ENCODE measurements around the gene PLRG1. TPM values are rescaled to one million over a fixed set of nuclear protein-coding genes. Genes with fewer than 3 reads are reported as not detected.
"Not testable (repeated sequence)": the region's sequence is repeated elsewhere in the genome, so short reads cannot be mapped to it uniquely, and the experiment has no call there.

PLRG1 gene
- total RNA-seq: 55.7 and 62.0 TPM in 2 replicates
- 40.9 TPM for polyA plus RNA-seq (2012)

DNA sequence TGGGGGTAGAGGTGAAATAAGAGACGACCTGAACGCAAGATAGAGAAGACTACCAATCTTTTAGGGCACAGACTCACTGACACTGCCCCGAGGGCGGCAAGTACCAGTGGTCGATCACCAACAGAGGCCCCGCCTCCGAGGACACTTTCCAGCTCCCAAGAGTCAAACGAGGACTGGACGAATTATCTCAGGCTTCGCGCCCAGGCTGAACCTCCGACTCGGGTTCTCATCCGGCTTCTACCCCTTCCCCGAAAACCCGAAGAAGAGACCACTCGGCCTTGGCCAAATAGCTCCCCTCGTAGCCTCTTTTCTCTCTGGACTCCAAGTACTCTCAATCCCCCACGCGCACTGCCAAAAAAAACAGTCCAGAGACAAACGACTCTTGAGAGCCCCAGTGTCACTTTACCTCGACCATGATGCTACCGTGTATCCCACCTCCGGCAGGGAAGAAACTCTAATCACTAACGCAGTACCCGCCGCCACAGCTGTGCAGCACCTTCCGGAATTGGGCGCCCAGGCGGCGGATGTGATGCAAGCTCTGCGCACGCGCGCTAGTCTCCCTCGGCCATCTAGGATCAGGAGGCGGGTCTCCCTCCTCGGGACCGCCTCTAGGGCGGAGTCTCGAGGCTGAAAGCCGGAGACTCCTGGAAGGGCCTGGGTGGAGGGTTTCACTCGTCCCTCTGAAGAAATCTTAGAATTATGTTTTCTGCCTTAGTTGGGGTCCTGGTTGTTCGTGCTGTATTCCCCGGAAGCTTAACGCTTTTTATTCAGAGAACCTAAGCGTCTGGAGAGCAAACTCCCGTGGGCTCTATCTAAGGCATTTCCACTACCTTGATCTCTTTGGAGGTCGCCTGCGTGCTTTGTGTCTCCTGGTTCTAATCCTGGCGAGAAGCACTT is at the start of gene PLRG1:
TSS of gene PLRG1 (minus strand) at position 507 of the 897 bp plus-strand sequence. CDS start at position 415, 92 bp downstream.
- DNase-seq (ENCODE audit: low read depth): peak; percentile 98

DNA sequence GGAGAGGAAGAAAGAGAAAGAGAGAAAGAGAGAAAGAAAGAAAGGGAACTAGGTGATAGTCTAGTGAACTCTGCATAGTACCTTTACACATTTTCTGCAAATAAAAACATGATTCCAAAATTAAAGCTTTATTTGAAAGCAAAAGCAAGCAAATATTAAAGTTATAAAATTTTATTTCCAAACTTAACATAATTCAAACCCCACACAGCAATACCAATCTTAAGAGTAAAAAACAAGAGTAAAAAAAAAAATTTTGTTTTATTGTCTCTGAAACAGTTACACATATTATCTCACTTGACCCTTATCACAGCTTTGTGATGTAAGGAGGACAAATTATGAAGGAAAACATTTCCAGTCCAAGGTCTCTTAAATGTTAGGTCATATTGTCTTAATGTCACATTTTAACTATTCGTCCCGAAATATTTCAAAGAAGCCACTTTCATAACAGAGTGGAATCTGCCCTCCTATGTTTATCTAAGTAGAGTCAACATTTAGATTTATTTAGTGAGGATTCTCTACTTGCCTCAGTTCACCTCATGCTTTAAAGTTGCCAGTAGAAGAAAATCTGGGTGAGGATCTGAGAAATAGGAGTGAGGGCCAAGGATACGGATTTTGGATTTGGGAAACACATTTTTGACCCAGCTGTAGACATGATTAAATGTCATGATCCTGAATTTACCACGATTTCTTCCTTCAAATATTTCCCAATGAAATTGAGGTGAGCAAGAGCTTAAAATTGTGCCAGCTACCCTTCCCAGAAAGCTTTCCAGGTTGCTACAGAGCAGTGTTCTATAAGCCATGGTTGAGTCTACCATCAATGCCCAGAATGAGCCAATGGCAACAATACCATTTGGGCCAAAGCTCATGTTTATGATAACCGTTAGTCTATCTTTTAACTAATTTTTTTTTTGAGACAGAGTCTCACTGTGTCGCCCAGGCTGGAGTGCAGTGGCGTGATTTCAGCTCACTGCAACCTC is 47.9 kb upstream of the PLRG1 start:
- no peak for DNase-seq (ENCODE audit: low read depth)

DNA sequence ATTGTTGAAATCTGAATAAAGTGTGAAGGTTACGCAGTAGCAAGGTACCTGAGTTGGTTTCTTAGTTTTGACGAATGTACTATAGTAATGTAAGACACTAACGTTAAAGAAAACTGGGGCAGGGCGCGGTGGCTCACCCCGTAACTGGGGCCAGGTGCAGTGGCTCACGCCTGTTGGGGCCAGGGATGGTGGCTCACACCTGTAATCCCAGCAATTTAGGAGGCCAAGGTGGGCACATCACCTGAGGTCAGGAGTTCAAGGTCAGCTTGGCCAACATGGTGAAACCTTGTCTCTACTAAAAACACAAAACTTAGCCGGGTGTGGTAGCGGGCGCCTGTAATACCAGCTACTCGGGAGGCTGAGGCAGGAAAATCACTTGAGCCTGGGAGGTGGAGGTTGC is 47.1 kb upstream of the PLRG1 start:
- DNase-seq (ENCODE audit: low read depth): not testable (repeated sequence)

DNA sequence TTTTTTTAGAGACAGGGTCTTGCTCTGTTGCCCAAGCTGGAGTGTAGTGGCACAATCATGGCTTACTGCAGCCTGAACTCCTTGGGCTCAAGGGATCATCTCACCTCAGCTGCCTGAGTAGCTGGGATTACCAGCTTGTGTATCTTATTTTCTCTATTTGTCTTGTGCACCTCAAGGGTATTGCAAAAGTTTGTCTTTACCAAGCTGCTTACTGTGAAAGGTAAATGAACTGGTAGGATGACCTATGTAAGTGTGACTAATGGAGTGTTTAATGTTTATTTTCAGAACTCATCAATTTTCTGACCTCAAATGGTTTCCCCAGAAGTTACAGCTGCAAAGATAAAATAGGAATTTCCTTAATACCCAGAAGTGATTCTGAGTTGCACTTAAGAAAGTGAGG is 45.6 kb upstream of the PLRG1 start:
- DNase-seq (ENCODE audit: low read depth): no peak

DNA sequence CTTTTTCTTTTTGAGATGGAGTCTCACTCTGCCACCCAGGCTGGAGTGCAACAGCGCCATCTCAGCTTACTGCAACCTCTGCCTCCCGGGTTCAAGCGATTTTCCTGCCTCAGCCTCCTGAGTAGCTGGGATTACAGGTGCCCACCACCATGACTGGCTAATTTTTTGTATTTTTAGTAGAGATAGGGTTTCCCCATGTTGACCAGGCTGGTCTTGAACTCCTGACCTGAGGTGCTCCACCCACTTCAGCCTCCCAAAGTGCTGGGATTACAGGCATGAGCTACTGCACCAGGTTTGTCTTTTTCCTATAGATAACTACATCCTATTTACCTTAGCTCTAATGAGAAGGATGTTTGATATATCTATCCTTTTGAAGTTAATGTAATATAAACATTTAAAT is 44.1 kb upstream of the PLRG1 start:
- not testable (repeated sequence) for DNase-seq (ENCODE audit: low read depth)

DNA sequence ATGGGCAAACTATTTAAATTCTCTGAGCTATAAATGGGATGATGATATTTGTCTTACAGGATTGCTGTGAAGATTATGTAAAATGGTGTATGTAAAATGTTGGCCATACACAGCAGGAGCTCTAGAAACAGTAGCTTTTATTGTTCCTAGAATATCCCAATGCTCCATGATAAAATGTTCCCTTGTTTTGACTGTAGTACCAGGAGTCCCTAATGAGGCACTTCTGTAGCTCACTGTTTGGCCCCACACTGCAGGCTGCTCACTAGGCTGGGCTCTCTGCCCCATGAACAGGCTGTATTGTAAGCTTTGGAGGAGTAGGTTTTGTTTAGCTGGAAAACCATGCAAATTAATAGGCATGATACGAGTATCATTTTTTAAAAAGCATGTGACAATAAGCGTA is 43.7 kb upstream of the PLRG1 start:
- no peak for DNase-seq (ENCODE audit: low read depth)

DNA sequence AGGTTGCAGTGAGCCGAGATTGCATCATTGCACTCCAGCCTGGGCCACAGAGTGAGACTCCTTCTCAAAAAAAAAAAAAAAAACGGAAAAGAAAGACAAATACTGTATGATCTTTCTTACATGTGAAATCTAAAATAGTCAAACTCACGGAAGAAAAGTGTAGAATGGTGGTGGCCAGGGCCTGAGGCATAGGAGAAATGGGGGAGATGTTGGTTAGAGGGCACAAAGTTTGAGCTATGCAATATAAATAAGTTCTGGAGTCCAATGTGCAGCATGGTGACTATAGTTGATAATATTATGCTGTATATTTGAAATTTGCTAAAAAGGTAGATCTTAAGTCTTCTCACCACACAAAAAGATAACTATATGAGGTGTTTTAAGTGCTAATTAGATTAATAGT is 41.7 kb upstream of the PLRG1 start:
- no peak for DNase-seq (ENCODE audit: low read depth)

DNA sequence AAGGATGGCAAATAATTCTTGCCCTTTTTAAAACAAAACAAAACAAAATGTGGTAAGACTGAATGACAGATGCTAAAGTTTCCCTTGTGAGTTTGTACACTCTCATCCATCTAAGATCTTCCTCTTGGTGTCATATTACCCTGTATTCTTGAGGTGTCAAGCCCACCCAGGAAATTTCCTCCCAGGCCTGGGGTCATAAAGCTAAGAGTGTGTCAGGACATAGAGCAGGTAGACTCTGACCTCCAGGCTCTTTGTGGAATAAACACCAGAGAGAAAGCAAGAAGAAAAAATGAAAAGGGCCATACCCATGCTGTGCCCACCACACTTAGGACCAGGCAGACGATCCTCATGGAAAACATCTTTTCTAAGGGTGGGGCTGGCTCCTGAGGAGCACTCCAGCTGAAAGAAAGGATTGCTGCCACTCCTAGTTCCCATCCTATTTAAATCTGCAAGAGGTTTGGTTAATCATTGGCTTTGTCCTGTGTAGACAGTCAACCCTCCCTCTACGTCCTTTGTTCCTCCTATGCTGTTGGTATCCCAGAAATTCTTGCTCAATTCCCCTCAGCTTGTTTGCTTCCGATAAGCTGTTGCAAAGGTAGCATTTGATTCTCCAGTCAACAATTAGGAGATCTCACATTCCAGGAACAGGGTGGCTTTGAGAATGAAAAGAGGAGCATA is 40.3 kb upstream of the PLRG1 start, which contains the start of gene FGA:
TSS of gene FGA (minus strand) at position 414 of the 678 bp plus-strand sequence. CDS start at position 359, 55 bp downstream.
- DNase-seq (ENCODE audit: low read depth): no peak

DNA sequence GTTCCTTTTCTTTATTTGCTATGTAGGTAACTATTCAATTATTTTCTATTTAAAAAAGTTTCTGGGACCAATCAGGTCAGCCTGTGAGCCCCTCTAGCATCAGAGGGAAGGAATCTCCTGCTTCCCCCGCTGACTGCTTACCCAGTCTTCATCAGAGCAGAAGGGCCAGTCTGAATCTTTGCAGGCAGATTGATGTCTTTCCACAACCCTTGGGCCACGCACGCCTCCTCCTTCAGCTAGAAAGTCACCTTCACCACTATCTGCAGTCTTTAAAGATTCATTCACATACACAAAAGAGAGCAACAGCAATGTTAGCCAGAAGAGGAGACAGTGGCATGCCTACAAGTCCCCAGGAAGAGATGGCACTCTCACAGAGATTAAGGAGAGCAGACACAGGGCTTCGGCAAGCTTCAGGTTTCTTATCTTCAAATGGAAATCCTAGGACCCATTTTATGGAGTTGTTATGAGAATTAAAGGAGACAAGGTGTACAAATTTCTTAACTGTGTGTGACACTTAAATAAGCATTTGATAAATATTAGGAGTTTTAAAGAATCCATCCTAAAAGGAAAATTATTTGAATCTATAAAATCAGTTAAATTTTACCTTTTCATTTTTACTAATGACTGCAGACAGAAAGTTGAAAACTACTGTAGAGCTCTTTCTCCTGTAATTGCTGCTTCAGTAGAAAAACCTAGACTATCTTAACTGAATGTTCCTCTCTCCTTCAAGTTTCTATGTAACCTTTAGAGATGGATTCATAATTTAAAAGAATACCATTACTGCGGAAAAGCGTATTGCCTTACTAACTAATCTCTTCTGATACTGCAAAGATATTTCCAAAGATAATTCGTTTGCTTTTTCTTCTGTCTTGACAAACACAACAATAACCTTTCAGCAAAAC is 39.3 kb upstream of the PLRG1 start:
- no peak for DNase-seq (ENCODE audit: low read depth)

DNA sequence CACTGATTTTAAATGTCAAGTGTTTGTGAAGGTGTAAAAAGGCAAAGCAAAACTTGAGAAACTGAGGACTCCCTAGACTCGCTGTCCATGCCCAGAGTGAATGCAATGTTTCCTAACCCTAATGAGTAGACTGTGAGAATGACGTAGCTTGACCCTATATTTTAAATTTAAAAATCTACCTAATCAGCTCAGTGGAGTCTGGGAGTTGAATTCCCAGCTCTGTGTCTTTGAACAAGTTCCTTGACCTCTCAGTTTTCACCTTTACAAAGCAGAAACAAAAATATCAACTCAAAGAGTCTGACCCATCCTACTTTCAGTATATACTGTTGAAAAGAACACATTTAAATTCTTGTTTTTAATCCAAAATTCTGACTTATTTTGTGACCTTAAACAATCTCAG is 38.0 kb upstream of the PLRG1 start:
- DNase-seq (ENCODE audit: low read depth): no peak

DNA sequence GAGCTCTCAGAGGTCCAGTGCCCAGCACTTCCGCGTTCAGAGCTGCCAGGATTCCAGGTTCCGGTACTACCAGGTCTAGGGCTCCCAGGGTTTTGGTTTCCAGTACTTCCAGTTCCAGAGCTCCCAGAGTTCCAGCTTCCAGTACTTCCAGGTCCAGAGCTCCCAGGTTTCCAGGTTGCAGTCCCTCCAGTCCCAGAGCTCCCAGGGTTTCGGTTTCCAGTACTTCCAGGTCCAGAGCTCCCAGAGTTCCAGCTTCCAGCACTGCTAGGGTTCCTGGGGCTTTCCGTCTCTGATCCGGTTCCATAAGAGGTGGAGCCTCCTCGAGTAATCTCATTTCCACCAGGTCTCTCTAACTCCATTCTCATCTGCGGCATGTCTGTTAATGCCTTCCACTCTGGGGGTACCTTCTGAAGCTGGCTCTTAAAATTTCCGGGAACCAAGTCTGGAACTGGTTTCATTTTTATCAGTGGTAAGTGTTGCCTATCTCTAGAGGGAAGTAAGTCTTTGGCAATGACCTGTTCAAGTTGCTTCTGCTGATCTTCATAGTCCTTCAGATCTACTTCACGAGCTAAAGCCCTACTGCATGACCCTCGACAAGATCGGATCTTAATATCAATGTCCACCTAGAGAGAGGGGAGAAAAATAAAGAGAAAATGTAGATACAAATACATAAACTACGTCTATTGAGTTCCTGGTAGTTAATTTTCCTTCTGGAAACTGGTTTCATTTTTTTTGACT is 36.3 kb upstream of the PLRG1 start:
- no peak for DNase-seq (ENCODE audit: low read depth)

DNA sequence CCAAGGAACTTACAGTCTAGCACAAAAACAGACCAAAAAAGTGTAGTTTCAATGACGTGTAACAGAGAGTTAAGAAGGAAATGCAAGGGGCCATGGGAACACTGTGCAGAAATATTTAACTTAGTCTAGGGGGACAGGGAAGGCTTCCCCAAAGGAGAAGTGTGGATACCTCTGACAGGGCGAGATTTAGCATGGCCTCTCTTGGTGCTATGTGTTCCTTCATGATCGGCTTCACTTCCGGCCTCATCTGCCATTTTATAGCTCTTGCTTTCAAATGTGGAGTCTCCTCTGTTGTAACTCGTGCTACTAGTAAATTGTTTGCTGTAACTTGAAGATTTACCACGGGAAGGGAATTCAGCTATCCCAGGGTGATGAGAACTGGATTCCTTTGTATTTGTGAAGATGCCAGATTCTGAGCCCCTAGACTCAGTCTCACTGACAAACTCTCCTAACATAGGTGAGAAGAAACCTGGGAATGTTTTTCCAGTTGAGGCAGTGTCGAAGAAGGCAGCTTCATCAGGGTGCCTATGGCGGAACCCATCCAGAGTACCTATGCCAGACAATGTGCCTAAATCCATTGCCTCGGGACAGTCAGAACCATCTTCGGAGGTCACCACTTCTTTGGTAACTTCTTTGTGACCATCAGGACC is 35.3 kb upstream of the PLRG1 start:
- no peak for DNase-seq (ENCODE audit: low read depth)

DNA sequence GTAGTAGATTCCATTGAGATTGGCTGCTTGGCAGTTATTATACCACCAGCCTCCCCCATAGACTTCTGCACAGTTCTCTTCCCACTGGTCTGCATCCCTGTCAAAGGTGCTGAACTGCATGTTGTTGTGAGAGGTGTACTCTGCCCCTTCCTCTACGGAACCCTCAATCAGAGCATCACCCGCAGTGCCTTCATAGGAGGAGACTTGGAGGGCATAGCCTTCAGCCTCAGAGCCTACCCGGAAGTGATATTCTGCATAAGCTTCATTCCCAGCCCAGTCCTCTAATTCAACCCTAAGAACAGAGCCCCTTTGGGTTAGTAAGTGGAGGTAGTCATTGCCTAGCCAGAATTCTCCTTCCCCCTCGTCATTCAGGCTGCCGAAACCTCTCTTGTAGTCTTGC is 34.1 kb upstream of the PLRG1 start:
- no peak for DNase-seq (ENCODE audit: low read depth)

DNA sequence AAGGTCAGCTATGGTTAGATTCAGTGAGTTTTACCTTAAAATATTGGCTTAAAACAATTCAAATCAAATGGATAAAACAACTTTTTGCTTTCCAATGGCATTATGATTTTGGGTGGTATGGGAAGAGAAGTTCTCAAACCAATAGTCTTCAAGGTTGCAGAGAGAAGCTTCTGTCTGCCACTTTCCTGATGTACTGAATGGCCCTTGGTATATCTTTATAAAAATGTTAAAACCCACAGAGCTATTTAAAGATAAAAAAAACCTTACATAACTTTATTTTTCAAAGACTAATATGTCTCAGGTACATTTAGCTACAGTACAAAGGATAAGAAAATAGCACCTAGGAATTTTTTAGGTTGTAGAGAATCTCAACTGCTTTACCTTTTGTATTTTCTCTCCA is 33.5 kb upstream of the PLRG1 start:
- DNase-seq (ENCODE audit: low read depth): no peak

DNA sequence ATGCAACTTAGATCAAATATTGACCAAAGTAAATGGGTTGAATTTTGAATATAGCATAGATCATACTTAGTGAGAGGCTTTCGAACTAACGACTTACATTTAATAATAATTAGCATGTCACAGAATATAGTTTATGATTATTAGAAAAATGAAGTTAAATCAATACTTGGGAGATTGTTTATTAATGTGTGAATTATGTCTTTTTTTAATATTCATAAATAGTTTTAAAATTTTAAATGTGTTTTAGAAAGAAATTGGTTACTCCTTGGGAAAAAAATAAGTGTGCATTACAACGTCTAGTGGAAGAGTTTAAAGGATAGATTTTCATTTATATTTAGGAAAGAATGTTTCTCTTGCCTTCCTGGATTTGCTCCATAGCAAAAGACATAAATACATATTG is 33.0 kb upstream of the PLRG1 start:
- DNase-seq (ENCODE audit: low read depth): no peak

DNA sequence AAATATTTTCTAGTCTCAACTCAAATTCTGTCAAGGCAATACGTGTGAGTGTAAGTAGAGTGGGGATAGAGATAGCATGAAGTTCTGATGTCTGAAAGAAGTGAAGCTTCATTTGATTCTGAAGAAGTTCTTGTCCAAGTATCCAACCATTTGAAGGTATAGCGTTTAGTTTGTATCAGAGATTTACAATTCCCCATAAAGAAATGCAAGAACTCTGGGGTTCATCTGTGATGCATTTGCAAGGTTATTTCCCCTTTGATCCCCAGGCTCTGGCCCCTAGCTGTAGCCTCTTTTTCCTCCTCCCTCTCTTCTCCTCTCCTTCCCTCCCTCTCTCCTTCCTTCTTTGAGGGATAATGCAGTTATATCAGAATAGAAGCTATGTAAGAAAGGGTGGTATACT is 32.5 kb upstream of the PLRG1 start:
- DNase-seq (ENCODE audit: low read depth): no peak

DNA sequence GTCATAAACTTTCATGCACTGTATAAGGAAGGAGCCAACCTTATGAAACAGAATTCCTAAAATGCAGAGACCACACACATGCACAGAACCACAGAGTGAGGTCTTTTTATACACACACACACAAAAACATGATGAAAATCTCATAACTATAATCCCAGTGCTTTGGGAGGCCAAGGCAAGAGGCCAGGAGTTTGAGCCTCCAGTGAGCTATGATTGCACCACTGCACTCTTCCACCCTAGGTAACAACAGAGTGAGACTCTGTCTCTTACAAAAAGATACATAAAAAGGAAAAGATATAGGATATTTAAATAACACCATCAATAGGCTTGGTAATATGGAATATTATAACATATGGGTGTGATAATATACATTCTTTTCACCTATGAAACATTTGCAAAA is 29.7 kb upstream of the PLRG1 start:
- no peak for DNase-seq (ENCODE audit: low read depth)

DNA sequence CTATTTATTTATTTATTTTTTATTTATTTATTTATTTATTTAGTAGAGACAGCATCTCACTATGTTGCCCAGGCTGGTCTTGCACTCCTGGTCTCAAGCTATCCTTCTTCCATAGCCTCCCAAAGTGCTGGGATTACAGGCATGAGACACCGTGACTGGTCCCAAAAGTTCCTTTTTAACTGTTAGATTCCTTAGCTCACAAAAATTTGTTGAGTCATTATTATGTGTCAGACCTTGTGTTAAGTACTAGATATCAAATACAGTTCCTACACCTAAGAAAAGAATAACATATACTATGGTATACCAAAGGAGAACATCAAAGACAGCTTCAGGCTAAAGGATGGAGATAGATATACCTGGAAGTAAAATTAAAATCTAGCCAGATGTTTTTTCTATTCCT is 28.7 kb upstream of the PLRG1 start:
- DNase-seq (ENCODE audit: low read depth): no peak

DNA sequence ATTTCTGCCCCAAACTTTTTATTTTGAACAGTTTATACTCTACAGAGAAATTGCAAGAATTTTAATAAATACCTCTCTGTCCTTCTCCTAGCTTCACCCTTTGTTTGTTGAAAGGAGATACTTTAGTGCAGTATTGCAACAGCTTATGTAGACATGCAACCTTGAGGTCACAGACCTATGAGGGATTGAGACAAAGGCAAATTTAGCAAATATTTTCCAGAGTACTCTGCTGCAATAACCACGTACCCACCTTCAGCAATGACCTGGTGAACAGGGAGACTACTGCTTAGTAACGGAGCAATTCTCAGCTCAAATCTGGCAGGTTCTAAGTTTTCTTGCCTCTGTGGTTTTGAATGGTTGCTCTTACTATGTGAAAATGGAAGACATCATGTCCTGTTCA is 27.1 kb upstream of the PLRG1 start:
- DNase-seq (ENCODE audit: low read depth): no peak
